GM12875 (cell line): ENCODE data around the gene DAAM1.

Experiments
- H3K4me3 ChIP-seq: one replicate; pipeline ENCODE4 v1.5.1; 2011; ENCODE audit warnings: low read depth, low read length, control low read depth
- TF ChIP-seq, protein P1 (sequence below): IDR thresholded peaks from 2 replicates; pipeline ENCODE4 v1.5.1; 2011; ENCODE audit warnings: low read depth, mild to moderate bottlenecking, control low read depth, inconsistent platforms, low read length, moderate library complexity, borderline replicate concordance; ENCODE audit not compliant: insufficient read depth

DAAM1 gene

DNA sequence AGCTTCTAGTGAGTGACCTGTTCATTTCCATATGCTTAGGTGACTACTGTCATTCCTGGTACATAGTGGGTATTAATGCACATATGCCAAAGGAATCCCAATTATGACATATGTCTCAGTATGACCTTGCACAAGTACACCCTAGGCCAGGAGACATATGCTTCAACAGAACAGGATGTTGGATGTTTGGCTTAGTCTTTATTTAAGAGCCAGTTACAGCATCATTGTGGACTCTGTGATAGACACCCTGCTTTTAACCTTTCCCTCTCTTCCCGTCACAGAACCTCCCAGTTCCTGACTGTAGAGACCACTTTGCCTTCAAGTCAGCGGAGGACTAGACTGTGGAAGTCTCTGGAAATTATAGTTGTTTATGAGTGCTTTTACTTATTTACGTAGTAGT is 72.9 kb downstream of the DAAM1 start:
- TF ChIP-seq, protein P1, sequence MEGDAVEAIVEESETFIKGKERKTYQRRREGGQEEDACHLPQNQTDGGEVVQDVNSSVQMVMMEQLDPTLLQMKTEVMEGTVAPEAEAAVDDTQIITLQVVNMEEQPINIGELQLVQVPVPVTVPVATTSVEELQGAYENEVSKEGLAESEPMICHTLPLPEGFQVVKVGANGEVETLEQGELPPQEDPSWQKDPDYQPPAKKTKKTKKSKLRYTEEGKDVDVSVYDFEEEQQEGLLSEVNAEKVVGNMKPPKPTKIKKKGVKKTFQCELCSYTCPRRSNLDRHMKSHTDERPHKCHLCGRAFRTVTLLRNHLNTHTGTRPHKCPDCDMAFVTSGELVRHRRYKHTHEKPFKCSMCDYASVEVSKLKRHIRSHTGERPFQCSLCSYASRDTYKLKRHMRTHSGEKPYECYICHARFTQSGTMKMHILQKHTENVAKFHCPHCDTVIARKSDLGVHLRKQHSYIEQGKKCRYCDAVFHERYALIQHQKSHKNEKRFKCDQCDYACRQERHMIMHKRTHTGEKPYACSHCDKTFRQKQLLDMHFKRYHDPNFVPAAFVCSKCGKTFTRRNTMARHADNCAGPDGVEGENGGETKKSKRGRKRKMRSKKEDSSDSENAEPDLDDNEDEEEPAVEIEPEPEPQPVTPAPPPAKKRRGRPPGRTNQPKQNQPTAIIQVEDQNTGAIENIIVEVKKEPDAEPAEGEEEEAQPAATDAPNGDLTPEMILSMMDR: no peak

DNA sequence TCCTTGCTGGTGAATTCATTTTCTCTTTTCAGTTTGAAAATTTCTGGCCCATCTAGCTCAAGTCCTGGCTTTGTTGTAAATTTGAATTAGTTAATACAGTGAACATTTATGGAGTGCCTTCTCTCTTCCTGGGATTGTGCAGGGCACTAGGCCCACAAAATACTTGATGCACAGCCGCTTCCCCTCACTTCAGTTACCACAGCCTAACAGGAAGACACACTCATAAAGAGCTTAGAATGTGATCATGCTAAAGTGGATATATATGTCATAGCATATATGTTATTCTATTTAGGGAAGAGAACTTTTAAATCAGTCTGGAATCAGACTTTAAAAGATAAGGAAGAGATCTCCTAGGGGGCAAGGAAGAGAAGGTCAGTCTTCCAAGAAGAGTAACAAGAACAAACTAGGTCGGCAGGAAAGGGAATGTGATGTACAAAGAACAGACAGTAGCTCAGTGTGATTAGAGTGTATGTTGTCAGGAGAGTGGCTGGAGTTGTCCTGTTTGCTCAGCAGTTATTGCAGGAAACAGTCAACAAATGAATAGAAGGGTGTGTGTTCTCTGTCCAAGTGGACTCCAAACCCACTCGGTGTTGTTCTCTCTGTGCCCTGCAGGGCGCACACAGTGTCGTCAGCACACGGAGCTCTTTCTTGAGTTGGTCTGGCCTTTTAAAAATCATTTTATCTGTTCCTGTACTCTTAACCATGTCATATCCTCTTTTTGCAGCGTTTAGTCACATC is 74.4 kb downstream of the DAAM1 start:
- TF ChIP-seq, protein P1: peak; percentile 27; the same call in 1 of the 2 replicates
- no peak overlapping the region for H3K4me3 ChIP-seq

More for the DNA sequence above, 72.9 kb downstream of the DAAM1 start:
- H3K4me3 ChIP-seq: no peak overlapping the region

DNA sequence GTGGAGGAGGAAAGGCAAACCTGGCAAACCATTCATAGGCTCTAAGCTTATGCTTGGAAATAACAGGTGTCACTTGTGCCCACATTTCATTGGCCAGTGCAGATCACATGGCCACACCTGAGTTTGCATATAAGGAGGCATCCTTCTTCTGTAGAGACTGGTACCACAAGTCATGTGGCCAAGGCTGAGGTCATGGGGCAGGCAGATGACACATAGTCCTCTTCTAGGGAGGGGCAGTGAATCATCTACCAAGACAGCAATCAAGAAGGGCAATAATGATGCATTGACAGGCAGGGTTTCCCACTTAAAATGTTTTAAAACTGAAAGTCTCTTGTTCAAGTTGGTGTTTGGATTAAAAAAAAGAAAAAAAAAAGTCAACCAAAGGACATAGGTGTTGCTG is 77.3 kb downstream of the DAAM1 start:
- TF ChIP-seq, protein P1: no peak
- H3K4me3 ChIP-seq: no peak overlapping the region

DNA sequence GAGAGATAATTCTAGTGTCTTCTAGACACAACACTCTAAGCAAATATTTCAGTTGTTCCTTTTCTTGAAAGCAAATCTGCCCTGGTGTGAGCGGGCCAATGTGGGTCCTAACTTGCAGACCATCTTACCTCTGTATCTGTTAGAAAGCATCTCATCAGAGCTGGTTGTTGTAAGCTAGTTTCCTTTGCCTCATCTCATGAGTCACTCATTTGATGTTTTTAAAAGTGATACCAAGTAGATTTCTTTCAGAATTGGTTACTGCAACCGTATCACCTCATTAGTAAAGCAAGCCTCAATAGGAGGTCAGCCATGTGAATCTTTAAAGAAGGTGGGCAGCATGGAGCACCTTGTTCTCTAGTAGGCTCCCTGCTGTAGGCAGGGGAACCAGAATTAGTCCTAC is 78.6 kb downstream of the DAAM1 start:
- TF ChIP-seq, protein P1: no peak
- no peak overlapping the region for H3K4me3 ChIP-seq

DNA sequence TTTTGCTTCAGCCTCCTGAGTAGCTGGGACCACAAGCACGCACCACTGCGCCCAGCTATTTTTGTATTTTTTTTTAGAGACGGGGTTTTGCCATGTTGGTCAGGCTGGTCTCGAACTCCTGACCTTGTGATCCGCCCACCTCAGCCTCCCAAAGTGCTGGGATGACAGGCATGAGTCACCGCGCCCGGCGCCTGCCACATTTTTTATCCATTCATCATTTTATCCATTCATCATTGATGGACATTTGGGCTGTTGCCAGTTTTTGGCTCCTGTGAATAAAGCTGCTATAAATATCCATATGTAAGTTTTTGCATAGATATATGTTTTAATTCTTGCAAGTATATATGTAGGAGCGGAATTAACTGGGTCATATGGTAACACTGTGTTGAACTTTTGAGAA is 79.5 kb downstream of the DAAM1 start:
- TF ChIP-seq, protein P1: no peak
- no peak overlapping the region for H3K4me3 ChIP-seq

DNA sequence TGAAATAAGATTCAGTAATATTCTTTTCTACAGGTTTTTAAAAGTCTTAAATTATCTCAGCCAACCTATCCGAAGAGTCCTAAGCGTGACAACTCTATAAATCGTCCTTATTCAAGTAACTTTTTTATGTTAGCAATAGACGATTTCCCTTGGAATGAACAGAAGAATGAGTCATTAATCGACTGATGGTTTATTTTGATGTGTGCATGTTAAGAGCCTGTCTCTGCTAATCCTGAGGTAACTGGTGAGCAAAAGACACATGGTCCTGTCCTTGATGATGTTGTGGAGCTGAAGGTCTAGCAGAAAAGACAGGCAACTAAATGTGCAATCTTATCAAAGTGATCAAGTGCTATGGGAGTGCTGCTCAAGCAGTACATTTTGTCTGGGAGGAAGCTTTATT is 80.4 kb downstream of the DAAM1 start:
- no peak overlapping the region for H3K4me3 ChIP-seq
- TF ChIP-seq, protein P1: no peak

DNA sequence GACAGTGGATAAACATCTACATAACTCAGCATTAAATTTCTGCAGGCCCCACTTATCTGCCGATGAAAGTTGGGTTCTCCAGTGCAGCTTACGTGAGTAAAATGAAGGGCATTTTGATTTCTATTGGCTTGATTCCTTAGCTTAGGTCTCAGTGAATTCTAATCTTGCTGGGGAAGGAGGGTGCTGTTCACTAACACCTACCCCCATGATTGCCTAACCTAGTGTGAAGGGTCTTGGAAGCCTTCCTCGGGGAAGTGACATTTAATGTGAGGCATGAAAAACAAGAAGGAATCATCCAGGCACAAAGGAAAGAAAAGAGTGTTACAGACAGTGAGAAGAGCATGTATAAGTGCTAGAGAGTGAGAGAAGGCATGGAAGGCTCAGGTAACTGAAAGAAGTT is 81.0 kb downstream of the DAAM1 start:
- H3K4me3 ChIP-seq: no peak overlapping the region
- TF ChIP-seq, protein P1: no peak
